ENCODE results near the gene SLC35E1.
"Not testable (repeated sequence)": the region's sequence is repeated elsewhere in the genome, so short reads cannot be mapped to it uniquely, and the experiment has no call there.

The SLC35E1 gene

DNA sequence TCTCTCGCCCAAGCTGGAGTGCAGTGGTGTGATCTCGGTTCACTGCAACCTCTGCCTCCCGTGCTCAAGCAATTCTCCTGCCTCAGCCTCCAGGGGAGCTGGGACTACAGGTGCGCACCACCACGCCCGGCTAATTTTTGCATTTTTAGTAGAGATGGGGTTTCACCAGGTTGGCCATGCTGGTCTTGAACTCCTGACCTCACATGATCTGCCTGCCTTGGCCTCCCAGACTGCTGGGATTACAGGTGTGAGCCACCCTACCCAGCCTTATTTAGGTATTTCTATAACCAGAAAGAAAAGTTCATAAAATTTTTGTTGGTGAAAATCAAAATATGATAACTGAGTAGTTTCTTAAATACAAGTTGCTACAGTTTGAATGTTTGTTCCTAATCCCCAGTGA is 28.5 kb downstream of the SLC35E1 start:
- DNase-seq = not testable (repeated sequence)

DNA sequence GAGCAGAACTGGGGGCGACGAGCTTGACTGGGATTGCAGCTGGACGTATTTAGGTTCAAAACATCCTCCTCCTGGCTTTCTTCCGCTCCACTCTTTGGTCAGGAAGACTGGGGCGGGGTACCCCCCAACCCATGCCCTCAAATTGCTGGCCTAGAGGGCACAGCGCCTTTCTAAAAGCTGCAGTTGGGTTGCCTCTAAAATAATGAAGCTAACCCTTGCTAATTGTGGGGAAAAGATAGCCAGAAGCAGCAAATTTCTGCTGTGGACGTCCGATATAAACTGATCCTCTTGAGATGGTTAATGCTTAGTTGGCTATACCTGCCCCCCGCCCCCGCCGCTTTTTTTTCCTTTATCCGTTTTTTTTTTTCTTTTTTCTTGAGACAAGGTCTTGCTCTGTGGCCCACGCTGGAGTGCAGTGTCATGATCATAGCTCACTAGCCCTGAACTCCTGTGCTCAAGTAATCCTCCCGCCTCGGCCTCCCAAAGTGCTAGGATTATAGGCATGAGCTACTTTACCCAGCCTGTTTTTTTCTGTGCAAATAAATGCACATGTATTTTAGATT is 29.2 kb downstream of the SLC35E1 start:
- no peak for DNase-seq

DNA sequence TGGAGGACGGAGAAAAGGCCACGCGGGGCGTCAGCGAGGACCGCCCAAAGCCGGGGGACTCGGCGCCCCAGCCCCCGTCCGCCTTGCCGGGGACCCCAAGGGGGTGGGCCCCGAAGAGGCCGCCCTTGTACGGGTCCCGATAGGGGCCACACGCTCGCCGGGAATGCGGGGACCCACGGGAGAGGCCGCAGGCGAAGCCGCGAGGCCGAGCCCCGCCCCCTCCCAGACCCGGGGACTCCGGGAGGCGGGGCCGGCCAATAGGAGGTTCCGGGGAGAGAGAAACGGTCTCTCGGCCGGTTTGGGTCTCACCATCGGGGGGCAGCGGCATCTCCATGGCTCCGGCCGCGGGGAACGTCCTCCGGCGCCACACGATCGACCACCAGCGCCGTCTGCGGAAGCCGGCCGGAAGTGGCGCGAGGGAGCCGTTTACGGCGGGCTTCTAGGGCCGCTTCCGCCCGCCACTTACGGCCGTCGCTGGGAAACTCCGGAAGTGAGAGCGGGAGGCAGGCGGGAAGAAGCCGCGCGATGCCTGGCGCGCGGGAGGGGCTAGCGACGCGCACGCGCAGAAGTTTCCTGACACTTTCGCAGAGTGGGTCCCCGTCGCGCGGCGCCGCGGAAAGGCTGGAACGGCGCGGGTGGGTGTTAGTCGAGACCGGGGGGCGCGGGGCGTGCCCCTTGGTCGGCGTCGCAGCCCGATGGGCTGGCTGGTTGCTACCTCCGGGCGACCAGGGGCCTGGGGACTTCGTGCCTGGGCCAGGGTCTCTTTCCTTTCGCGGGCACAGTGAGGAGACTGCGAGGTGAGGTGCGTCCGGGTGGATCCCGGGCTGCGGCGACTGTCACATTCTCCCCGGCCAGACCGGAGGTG is 29.9 kb downstream of the SLC35E1 start, which contains the start of gene CHERP:
CHERP (minus strand) TSS at position 393 of the 865 bp plus-strand sequence; CDS start at position 334, 59 bp downstream.
- DNase-seq = peak; percentile 87 to 93

DNA sequence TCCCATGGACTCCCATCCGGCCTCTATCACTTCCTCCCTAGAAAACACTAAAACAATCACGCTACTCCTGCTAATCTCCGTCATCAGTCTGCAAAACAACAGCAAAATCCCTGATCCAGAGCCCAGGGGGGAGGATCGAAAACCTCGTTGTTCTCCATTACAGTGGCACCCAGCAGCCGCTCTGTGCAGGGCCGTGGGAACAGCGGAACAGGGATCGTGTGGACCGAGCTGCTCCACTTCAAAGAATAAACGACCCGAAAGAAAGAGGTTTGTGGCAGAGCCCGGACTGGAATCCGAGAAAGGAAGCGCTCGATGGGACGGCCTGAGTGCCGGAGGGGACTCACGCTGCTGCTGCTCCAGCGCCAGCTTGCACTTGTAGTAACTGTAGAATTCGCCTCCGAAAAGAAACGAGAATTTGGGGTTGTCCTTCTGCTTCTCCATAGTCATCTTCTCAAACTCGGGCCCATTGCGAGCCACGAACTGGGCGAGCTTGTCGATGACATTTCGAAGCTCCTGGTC is 30.6 kb downstream of the SLC35E1 start:
- DNase-seq = no peak

DNA sequence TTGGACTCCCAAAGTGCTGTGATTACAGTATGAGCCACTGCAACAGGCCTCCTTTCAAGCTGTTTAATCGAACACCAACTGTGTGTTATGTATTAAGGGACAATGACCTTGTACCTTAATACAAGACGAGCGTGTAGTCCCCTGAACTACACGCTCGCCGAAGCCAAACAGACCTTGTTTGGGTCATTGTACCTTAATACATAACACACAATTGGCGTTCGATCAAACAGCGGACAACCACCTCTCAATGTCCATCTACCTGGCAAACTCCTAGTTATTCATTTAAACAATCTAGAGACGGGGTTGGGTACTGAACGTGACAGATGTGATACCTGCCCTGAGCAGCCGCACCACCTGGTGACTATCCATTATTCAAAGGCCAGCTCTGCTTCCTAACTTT is 31.3 kb downstream of the SLC35E1 start:
- DNase-seq = no peak

DNA sequence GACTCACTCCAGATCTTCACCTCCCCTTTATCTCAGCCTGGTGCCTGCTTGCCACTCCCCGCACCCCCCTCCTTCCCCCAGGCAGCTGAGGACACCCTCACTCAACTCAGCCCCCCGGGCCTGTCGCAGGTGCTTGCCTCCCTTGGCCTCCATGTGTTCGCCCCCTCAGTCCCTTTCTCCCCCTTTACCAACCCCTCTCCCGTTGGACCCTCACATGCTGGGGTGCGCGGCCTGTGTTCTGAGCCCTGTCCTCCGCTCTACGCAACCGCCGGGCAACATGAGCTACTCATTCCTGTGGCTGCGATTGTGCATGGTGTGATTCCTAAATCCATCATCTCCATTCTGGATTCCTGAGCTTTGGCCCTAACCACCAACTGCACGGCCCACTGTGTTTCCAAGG is 35.1 kb downstream of the SLC35E1 start:
- DNase-seq = no peak

DNA sequence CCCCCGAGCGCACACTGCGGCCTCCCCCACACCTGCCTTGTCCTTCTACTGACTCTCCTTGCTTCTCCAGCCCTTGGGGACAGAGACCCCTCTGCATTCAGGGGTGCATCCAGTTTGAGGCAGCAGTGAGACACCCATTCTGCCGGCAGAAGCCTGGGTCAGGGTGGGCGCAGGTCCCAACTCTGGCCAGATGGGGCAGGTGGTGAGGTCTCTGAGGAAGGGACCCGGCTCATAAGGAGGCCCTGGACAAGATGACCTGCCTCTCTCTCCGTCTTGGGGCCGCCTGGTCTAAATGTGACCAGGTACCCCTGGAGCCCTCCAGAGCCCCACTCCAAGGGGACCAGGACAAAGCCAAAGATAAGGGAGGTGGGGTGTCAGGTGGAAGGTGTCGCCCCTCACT is 36.1 kb downstream of the SLC35E1 start:
- no peak for DNase-seq

DNA sequence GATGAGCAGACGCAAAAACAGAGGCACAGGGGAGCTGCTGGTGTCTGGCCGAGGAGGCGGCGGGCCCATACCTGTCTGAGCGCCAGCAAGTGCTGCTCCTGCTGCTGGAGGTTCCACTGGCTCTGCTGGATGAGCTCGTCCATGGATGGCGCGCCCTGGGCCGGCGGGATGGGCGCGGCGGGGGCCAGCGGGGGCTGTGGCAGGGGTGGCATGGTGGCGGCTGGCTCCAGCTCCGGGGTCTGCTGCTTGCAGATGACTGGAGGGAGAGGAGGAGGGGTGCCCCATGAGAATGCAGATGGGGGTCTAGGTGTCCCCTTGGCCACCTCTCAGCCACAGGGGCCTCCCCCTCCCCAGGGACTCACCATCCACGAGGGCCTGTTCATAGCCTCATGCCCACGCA is 36.8 kb downstream of the SLC35E1 start:
- DNase-seq = no peak

DNA sequence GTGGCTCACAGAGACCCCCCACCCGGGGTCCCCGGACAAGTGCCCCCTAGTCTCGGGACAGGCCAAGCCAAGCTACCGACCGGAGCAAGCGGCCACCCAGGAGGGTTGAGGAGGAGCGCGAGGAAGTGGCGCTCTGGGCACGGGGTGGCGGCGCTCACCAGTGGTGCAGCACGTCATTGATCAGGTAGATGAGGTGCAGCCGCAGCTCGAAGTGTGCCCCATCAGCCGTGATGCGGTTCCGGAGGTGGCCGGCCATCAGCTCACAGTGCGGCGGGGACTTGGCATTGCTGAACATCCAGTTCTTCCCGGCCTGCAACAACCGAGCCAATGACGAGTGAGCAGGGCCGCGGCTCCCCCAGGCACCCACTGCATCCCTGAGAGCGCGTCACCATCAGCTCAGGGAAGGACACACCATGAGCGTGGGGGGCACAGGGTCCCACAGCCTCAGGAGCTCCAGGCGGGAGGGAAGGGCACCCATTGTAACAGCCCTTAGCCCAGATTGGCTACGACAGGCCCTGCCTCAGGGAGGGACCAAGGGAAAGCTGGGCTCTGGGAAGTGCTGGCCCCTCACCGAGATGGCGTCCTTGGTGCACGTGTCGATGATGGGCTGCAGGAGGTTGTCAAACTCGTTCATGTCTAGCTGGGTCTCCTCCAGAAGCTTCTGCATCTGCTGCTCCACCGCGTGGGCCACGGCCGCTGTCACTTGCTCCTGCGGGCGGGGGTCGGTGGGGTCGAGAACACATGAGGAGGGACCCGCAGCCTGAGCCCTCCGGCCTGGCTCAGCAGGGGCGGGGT is 39.6 kb downstream of the SLC35E1 start:
- DNase-seq = no peak

DNA sequence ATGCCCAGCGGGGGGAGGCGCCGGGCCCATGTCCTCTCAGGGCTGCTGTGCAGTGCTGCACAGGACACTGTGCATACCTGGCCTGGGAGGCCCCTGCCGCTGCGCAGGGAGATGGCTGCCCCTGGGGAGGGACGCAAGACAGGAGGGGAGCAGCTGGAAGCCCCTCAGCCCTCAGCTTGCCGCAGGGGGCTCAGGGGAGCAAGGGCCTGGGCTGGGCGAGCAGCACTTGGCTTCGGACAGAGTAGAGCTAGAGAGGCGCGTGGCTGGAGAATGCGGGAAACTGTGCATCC is 40.9 kb downstream of the SLC35E1 start:
- no peak for DNase-seq

DNA sequence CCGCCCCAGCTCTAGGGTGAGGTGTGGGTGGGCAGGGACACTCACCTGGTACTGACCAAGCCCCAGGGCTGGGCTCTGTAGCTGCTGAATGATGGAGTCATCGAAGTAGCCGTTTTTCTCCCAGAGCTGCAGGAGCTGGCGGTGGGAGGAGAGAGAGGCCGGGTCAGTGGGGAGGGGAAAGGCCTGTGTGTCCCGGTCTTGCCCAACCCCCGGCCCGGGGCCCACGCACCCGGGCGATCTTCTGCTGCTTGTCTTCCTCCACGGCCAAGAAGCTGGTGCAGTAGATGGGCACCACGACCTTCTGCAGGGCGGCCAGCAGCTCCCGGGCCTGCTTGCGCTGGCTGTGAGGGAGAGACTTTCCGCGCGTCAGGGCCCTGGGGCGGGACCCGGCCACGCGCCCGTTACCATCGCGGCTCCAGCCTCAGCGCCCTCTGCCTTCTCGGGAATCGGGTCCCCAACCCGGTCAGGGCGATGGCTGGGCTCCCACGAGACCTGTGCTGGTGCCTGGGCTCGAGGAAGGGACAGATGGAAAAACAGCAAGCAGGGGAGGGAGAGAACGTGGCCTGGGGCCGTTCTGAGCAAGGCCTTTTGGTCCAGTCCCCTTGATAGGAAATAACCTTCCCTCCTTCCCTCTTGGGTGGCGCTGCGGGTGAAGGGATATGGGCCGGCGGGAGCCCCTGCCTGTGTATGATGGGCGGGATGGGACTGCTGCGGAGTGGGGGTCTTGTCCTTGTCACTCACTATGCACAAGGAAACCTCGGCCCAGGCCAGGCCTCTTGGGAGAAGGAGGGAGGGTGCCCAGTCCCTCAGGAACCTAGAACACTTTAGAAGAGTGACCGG is 41.5 kb downstream of the SLC35E1 start:
- DNase-seq = no peak

DNA sequence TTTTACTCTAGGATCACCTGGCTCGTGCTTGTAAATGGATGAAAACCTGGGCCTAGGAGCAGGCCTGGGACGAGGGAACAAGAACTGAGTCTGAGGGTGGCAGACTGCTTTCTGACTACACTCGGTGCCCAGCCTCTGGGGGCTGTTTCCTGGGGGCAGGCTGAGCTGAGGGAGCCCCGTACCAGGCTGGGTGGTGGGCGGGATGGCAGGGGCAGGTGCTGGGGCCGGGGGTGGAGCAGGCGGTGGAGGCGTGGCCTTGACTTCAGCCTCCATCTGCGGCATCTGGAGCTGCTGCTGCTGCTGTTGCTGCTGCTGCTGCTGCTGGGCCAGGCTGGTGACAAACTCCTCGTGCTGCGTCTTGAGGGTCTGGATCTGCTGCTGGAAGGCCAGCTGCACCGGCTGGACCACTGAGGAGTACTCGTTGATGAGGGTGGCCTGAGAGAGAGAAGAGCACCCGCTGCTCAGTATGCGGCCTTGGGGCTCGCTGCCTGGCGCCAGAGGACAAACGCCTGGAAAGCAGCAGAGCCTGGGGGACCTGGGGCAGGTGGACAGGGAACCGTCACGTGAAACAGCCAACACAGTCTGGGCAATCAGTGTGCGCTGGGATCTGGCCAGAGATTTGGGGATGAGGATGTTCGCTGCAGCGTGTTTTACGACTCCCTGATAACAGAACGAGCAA is 42.6 kb downstream of the SLC35E1 start:
- DNase-seq = no peak

DNA sequence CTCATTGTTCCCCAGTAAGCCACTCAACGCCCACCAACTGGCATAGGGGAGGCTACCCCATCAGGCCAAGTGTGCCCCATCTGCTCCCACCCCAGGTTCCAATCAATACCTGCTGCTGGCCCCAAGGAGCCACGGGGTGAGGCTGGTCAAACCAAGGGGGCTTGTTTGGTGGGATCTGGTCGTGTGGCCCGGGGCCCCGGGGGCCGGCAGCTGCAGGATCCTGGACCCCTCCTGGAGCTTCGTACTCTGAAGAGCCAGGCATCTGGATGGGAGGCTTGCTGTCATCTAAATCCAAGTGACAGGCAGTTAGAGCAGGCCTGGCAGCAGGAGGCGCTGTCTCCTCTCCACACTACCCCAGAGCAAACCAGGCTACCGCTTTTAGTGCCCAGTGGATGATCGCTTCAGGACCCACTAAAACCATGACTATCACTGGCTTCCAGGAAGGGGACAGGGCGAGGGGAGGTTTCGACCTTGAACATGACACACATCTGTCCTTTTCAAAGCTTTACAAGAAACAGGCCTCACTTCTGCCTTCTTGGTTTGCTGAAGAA is 44.2 kb downstream of the SLC35E1 start:
- DNase-seq = no peak

DNA sequence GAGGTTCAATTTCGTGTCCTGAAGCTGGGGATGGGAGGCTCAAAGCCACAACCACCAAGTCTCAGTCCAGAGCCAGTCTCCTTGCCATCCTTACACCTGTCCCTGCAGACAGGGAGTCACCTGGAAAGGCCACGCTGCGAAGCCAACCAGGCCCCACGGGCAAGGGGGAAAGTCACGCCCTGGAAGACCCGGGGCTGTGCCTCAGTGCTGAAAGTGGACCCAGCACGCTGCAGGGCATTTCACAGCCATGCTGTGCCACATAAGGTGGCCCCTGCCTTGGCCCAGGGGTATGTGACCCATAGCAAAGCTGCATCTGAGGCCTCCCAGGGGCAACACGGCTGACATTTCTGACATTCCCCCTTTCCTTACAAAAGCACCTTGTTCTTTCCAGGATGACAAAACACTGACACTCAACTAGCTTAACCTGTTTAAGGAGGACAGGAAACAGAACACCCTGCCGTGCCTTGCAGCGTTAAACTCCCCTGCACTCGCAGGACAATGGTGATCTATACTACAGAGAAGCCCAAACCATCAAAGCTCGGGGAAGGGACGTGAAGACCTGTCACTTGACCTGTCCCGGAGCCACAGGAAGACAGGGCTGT is 44.8 kb downstream of the SLC35E1 start:
- DNase-seq = no peak

DNA sequence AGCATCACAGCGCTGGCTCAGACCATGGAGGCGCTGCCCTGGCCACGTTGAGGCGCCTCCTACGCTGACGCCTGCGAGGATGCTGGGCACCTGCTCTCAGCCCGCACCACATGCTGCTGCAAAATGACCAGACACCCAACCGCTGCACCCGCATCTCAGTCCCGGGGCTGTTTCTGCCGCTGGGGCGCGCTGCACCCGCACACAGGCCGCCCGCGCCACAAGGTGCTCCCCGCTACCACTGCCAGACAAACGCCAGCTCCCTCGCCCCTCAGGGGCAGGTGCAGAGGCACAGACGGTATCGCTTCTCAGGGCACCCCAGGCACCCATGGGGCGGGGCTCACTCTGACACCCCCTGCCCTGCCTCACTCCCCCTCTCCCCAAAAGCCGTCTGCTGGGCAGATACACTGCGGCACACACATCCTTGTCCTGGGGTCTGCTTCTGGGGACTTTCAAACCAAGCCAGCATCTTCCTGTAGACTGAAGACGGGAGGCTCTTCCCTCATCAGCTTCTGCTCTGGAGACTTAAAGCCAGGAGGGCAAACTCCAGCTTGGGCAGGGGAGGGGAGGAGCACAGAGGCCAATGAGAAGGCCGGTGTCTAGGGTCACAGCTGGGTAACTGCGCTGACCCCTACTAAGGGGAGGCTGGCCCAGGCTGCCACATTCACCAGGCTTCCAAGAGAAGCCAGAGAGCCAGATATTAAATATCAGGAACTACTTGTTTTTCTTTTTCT is 46.3 kb downstream of the SLC35E1 start:
- DNase-seq = no peak

DNA sequence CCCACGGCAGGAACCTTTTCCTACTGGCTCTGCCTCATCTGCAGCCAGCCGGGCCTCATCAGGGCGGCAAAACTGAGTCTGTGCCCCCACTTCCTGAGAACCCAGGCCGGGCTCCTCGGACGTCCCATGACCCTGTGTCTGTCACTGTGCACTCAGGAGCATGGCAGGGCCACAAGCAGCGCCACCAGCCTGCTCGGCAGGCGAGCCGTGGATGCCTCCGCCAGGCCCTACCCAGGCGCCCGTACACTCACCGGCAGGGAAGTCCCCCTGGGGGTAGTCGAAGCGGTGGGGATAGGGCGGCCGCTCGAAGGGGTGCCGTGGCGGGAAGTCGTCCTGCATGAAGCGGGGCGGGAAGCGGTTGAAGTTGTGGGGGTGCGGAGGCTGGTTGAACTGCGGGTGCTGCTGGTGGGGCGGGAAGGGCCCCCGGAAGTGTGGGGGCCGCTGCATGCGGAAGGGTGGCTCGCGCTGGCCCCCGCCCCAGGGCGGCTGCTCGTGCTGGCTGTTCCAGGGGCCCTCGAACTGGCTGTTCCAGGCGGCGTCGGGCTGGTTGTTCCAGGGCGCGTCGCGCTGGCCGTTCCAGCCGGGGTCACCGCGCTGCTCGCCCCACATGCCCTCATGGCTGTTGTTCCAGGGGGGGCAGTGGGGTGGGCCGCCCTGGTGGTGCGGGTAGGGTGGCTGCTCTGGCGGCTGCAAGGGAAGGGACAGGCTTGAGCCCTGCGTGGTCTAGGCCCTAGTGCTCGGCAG is 47.1 kb downstream of the SLC35E1 start:
- no peak for DNase-seq

DNA sequence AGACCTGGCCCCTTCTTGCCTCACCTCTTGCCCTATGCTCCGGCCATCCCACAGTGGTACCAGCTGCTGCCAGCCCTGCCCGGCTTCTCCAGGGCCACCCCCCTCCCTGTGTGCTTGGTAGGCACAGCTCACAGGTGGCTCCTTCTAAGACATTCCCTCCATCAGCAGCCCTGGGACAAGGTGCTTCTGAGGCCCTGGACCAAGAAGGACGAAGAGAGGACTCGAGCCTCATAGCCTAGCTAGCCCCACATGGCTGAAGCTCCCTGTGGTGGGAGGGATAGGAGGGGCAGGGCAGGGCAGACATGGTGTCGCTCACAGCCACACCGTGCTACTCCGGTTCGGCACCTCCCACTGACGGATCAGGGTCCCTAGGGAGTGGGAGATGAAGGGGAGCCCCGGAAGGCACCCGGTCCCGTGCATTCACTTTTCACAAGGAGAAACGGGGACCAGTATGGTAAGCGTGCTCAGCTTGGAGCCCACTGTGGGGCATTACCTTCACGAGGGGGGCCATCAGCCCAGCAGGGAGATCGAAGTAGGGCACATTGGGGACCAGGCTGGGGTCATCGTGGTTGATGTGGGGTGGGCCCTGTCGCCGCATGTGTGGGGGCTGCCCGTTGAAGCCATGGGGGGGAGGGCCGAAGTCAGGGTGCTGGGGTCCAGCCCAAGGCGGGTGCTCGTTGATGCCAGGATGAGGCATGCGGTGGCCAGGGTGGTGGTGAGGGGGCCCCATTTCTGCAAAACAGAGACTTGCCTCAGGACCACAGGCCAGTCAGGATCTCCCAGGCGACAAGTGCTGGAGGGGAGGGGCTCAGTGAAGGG is 49.4 kb downstream of the SLC35E1 start:
- no peak for DNase-seq

DNA sequence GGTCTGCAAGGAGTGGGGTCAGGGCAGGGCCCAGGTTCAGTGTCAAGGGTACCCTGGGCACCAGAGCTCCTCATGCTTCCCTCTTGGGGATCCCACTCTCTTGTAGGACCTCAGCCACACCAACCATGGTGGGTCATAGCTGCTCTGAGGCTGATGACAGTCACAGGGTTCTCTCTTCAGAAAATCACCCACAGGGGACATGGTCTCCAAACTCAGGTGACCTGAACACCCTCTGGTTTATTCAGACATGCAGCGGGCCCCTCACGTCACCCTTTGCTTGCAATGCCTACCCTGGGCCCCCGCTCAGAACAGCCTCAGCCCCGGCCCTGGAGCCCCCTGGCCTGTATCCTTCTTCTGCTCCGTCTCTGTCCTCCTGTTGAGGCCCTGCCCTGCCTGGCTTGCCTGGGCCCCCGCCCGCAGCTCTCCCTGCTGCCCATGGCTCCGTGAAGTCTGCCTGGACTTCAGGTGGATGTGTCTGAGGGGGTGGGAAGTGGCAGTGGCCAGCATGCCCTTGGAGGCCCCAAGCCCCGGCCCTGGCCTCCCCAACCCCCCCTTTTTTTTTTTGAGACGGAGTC is 50.4 kb downstream of the SLC35E1 start:
- no peak for DNase-seq
